NCI-H446 (cell line): Measurements from ENCODE around the gene STBD1.
"Not testable (repeated sequence)": the region's sequence is repeated elsewhere in the genome, so short reads cannot be mapped to it uniquely, and the experiment has no call there.

Experiments
- DNase-seq, 2 experiments: peaks; one replicate each; lab custom pipeline; 2025; lab: John Stamatoyannopoulos, UW

The STBD1 gene

DNA sequence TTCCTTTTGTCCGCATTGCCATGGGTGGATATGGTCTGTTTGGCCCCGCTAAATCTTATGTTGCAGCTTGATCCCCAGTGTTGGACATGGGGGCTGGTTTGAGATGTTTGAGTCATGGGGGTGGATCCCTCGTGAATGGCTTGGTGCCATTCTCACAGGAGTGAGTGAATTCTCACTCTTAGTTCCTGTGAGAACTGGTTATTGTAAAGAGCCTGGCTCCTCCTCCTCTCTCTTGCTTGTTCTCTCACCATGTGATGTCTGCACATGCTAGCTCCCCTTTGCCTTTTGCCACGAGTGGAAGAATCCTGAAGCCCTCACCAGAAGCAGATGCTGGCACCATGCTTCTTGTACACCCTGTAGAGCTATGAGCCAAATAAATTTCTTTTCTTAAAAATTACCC is 22.6 kb upstream of the STBD1 start:
- no peak for DNase-seq

DNA sequence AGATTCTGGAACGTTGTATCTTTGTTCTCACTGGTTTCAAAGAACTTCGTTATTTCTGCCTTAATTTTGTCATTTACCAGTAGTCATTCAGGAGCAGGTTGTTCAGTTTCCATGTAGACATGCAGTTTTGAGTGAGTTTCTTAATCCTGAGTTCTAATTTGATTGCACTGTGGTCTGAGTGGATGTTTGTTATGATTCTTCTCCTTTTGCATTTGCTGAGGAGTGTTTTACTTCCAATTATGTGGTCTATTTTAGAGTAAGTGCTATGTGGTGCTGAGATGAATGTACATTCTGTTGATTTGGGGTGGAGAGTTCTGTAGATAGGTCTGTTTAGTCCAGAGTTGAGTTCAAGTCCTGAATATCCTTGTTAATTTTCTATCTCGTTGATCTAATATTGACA is 18.7 kb upstream of the STBD1 start:
- not testable (repeated sequence) for DNase-seq

DNA sequence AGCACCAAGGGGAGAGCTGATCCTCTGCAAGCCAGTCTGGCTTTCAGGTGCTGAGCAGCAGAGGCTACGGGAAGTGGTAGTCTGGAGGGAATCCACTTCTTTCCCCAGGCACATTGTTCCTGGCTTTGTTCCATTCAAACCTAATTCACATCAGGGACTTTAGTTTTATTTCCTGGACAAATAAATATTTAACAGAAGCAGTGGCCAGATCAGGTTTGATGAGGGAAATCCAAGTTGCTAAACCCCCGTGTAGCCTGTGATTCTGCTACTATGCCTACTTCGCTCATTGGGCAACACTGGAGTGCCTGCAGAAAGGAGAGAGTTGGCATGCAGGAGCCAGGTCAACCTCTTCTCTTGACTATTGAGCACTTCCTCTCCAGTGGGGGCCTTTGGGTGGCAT is 13.8 kb upstream of the STBD1 start:
- DNase-seq: no peak

DNA sequence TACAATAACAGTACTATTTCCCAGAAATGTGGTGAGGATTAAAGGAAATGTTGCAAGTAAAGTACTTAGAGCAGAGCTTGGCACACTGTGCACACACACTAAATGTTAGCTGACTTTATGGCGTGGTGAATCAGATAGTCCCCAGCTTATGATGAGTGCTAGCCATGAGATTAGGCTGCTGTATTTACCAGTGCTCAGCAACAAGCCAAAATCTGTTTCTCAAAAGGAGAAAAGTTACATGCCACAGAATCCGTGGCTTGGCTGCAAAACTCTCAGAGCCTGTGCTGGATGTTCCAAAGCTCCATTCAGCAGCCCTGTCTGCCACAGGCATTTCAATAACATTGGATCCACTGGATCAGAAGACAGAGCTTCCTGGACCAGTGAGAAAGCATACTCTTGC is 12.8 kb upstream of the STBD1 start:
- no peak for DNase-seq

DNA sequence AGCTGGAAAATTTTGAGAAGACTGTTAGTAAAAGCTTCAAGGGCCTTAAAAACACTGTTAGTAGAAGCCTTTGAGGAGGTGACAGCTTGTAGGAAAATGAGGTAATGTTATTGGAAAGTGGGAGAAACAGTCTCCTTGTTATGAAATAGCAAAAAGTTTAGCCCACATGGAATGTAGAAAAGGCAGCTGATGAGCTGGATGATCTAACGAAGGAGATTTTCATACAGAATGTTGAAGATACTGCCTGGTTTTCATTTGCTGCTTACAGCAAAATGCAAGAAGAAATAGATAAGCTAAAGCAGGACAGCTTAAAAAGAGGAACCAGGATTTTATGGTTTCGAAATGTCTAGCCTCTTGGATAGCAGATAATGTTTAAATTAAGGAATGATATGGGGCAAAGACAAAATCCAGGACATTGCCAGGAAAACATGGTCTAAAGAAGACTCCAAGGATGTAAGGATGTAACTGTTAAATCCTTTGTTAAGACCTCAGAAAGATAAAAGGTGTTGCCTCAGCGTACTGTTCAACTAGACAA is 10.2 kb upstream of the STBD1 start:
- no peak for DNase-seq

DNA sequence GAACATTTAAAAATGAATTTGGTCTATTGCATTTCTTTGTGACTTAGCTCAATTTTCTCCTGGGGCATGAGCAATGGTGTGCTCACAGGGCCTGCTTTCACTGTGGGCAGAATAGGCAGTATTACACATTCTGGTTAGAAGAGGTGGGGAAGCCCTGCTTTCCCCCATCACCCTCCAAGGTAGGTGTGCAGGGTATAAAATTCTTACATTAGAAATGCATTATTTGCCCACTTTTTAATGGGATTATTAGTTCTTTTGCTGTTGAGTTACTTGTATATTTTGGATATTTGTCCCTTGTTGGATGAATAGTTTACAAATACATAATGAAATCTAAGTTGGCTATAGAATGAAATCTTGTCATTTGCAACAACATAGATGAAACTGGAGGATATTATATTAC is 8.3 kb upstream of the STBD1 start:
- DNase-seq: no peak

DNA sequence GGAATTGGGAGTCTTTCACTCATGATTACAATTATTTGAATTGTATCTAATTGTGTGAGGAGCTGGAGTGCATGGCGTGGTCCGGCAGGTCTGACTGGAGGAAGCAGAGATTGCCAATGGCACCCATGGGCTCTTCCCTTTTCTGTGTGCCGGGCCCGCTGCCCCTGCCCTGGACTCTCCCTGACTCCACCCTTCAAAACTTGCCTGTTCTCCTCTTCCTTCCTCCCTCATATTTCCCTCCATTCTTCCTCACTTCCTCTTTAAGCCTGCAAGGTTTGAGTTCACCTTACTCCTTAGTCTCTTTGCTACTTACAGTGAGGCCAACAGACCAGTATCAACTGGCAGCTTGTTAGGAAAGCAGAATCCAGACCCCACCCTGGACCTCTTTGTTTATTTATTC is 6.5 kb upstream of the STBD1 start:
- no peak for DNase-seq

DNA sequence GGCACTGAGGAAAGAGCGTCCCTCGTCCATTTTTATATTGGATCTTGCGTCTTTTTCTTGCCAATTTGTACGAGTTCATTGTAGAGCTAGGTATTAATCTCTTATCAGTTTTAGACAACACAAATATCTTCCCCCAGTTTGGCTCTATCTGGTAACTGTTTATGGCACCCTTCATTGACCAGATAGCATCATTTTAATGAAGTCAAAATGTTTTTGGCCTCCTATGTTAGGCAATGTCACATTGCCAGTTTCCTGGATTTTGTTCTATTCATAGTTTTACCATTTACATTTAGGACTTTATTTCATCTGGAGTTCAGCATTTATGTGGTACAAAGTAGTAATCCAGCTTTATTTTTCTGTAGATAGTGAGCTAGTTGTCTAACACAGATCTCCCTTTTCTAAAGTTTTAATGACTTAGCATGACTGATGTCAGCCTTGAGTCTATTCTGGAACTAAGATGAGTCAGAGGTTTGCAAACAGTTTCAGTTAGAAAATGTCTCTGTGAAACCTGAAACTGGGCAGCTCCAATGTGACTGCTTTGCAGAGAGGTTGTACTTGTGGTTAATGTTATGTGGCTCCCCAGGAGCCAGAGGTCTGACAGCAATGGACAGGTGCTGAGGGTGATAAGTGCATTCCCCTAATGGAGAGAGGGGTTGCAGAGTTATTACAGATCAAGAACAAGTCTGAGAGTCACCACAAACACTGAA is 5.3 kb upstream of the STBD1 start:
- DNase-seq: no peak

DNA sequence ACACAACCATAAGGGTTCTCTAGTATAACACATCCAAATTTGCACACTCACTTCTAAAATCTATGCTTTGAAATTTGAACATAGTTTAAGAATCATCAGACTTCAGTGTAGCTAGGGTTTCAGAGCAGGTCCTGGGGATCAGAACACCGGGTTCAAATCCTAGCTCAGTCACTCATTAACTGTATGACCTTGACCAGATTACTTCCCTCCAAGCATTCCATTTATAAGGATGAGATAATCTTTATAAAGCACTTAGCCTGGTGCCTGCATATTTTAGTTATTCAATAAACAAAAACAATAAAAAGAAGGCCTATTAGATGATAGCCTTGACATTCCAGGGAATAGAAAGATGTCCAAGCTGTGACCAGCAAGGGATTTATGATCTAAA is 4.8 kb upstream of the STBD1 start:
- DNase-seq: no peak

DNA sequence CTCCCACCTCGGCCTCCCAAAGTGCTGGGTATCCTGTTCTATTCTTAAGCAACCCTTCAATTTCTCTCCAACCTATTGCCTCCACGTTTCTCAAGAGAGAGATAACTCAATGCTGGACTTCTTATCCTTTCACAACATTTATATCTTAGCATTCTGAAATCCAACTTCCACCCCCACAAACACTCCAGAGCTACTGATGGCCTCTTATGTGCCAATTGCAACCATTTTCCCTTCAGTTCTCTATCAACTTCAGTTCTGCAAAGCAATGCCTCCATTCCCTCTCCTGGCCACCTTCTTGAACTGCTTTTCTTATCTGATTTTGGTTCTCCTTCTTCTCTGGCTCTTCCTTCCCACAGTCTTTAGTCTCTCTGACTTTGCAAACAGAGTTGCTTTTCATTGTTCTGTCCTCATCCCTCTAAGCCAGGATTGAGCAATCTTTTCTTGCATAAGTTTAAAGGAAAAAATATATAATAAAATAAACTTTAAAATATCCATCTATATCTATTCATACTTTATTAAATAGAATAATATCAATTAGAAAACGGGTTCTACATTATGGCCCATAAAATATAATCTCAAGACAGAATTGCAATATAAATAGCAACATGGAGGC is 3.6 kb upstream of the STBD1 start:
- DNase-seq: no peak

DNA sequence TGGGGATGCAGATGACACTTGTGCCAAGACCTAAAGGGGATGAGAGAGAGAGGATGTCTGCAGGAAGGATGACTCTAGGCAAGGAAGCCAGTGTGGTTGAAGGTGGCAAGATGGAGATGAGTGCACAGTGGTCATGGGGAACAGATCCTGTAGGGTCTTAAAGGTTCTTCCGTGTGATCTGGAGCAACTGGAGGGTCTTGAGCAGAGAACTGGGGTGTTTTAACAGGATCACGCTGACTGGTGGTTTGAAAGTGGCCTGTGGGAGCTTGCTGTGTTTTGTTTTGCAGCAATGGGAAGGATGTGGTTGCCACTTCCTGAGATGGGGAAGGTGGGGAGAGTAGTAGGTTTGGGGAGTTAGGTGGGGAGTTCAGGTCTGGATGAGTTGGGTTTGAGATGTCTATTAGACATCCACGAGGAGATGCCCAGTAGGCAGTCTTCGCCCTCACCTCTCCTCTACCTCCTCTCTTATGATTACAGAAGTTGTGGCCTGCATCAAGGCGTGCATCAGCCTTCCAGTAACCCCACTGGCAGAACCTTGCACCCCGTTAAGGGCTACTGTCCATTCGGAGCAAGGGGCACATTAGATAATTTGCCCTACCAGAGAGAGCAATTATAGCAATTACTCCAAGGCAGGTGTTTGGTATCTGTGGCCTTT is 1.4 kb upstream of the STBD1 start:
- DNase-seq: no peak

DNA sequence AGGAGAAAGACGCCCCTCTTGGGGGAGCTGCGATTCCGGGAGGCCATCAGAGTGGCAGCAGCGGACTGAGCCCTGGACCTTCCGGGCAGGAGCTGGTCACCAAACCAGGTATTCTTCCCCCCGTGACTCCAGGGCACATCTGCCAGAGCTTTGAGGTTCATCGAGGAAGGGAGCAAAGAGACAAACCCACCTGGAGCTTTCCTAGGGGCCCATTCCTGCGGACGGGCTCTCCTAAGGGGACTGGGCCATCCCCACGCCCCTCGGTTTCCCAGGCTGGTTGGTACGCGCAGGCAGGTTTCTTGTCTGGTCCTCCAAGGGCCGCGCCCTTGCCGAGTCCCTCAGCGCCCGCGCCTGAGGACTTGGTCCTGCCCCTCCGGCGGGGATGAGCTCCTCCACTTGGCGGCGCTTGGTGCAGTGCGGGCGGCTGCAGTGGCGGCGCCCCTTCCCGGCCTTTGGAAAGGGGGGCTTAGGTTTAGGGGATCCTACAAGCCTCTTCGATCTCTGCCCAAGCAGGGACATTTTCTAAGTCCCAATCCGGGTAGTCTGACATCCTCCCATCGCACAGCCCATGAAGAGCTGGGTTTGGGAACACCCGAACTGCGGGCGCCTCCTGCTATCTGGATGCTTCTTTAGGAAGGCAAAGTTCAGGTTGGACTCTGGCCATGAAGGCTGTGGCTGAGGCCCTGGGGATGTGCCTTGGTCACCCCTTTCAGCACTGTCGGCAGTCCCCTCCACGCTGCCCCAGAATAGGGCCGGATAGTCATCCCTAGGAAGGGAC is 538 bp downstream of the STBD1 start:
- DNase-seq: peak in 1 of 2 experiments; percentile 27

DNA sequence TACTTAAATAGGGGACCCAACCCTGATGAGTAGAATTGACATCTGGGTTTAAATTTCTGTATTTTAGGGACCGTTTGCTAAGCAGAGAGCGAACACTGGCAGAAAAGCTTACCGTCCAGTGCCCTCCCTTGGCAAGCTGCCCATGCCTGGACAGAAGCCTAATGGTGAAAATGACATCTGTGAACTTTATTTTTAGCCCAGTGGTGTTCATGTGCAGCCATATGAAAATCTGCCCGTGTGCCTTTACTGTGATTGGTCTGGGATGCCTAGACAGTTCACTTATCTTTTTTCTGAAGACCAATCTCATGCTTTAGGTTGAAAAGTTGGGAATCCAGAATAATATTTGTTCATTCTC is 1.1 kb downstream of the STBD1 start:
- peak in 1 of 2 experiments; percentile 47 for DNase-seq

DNA sequence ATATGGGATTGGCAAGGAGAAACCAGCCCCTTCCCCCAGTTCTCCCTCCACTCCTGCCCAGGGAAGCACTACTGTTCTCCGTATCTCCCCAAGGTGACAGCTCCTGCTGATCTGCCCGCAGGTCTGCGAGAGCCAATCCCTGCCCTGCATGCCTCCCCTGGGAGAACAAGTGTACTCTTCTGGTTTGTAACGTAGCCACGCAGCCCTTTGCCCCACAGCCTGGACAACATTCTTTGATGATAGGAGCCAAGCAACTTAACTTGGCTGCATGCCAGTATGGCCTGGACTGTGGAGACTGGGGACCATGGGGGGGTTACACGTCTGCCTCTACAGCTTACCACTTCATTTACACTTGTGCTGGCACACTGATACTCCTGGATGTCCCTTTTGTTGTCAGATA is 2.0 kb downstream of the STBD1 start:
- DNase-seq: no peak

DNA sequence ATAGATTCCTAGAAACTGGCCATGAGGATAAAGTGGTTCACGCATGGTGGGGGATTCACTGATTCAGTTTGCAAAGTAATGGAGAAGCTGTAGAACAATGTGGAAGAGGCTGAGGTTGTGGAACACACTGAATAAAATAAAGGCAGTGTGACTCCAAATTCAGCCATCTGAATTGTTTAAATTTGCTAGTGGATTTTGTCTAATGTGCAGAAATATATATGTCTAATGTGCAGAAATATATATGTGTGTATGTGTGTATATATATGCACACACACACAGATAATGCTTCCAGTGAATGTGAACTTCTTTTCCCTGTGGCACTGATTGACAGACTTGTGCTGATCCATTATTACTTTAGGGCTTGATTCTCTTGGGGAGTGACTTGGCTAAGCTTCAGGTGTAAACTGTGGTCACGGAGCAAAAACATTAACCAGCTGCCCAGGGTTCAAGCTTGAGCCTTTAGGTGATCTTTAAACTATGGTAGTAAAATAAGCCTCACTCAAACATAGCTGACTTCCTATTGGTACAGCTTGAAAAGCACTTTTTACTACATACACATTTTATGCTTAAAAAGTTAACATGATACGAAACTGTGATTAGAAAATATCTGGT is 3.5 kb downstream of the STBD1 start:
- no peak for DNase-seq

DNA sequence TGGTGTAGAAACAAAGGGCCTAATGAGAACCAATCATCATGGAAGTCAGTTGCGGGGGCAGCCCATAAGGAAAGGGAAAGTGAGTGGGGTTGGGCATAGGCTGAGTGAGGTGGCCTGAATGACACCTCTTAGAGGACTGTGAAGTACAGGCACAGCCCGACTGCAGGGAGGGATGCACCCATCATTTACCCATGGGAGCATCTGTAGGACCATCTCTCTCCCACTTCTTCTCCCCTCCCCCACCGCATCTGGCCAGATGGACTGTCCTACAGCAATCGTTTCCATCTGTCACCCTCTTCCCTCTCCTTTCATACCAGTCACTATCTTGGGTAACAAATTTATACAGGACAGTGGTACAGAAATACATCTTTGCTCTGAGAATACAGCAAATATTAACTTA is 4.2 kb downstream of the STBD1 start:
- no peak for DNase-seq

DNA sequence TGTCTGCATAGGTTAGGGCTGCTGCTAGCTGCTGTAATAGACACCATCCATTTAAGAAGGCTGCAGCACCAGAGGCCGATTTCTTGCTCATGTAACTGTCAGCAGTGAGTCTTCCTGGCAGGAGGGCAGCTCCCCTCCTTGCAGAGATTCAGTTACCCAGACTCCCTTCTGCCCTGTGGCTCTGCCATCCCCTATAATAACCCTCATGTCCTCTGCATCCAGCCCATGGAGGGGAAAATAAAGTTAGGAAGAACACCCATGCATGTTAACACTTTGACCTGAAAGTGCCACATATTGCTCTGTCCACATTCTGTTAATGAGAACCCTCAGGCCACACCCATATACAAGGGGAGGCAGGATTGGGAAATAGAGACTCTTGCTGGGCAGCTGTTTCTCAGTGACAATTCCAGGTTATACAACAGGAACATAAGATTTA is 5.4 kb downstream of the STBD1 start:
- DNase-seq: no peak

DNA sequence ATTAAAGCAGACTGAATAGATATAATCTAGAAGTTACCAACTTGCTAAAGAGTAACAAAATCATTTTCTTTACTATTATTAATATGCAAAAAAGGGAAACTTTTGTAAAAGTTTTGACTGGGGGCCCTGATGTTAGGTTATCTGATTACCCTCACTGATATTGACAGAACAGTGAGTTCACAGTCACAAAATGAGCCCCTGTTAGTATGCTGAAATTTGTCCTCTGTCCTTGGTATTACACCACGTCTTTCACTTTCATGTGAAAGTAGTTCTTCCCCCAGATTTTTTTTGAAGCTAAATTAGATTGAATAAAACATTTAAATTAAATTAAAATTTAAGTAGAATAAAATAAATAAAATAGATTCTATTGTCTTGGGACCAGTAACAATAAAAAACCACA is 5.9 kb downstream of the STBD1 start:
- DNase-seq: no peak

DNA sequence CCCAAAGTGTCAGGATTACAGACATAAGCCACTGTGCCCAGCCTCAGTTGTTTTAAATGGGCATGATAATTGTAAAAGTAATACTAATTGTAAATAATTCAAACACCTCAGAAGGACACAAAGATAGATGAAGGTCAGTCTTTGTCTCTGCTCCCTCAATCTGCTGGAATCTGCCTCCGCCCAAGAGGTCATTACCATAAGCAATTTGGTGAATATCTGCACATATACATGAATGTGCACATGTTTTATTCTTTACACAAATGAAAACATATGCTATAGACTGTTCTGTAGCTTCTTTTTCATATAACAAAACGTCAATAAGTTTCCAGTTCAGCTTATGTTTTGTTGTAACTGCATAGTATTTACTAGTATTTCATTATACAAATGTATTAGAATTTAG is 7.0 kb downstream of the STBD1 start:
- no peak for DNase-seq

DNA sequence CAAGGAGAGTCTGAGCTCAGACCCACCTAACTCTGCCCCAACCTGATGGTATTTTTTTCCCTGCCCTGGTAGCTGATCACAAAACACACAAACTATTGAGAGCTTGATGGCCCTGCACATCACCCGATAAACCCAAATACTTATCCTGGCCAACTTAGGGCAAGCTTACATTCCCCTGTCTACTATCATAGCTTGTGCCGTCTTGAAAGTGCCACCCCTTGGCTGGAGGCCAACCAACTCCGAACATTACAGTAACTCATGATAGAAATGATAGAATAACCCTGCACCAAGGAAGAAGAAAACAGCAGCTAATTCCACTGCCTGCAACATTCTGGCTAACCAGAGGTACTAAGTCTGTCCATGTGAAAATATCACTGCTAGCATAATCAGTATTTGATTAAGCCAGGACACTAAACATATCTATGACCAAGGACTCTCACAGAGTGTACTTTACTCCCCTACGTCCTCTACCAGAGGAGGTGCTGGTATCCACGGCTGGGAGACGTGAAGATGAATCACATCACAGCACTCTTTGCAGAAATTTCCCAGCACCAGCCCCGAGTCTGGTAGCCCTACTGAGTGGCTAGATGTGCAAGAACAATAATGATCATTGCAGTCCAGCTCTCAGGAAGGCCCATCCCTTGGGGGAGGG is 8.9 kb downstream of the STBD1 start:
- DNase-seq: no peak

DNA sequence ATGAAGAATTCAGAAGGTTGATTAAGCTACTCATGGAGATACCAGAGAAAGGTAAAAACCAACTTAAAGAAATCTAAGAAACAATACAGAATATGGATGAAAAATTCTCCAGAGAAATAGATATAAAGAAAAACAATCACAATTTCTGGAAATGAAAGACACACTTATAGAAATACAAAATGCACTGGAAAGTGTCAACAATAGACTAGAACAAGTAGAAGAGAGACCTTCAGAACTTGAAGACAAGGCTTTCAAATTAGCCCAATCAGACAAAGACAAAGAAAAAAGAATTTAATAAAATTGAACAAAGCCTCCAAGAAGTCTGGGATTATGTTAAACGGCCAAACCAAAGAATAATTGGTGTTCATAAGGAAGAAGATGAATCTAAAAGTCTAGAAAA is 9.6 kb downstream of the STBD1 start:
- no peak for DNase-seq

DNA sequence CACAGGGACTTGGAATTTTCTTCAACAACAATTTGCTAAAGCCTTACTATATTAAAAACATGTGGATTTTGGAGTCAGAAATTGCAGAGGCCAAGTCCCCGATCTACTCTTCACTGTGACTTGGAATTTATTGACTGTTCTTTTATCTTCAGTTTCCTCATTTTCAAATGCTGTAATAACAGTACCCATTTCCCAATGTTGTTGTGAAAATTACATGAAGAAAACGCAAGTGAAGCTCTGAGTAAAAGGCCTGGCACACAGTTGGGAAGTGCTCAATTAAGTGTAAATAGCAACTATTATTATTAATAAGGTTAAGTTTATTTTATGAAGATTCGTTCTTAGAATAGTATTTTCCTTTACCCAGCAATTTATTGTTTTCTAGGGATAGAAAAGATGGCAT is 15.7 kb downstream of the STBD1 start:
- no peak for DNase-seq
